ENCODE measurements around the gene ITIH3. TPM values are rescaled to one million over a fixed set of nuclear protein-coding genes. Genes with fewer than 3 reads are reported as not detected.

The ITIH3 gene
- polyA plus RNA-seq, 1 donor from 2014 or later: not detected

GRCh38 chr3:52844290-52844975 lies 49.8 kb downstream of the ITIH3 start:
- H3K9me3 ChIP-seq (ENCODE audit: low read length): no peaks in the 10 kb centered on the region
- no peaks in the 10 kb centered on the region for H3K9me2 ChIP-seq (ENCODE audit: insufficient read depth, low read length)
- no peak overlapping the region for H3K4me3 ChIP-seq (ENCODE audit: low read length)
- H3K79me2 ChIP-seq (replicated peaks; ENCODE audit: insufficient read depth, low read length): no peaks in the 10 kb centered on the region
- H3K27ac ChIP-seq (ENCODE audit: low read length): no peak overlapping the region
- H3K4me2 ChIP-seq (ENCODE audit: low read length): no peak overlapping the region
- TF ChIP-seq MXI1 (conservative IDR thresholded peaks at IDR 0.05; ENCODE audit: poor library complexity, severe bottlenecking) (no peak), TAF1 (IDR thresholded peaks at IDR 0.05; ENCODE audit: low read depth) (no peak), EP300 (conservative IDR thresholded peaks at IDR 0.05; ENCODE audit: poor library complexity, severe bottlenecking) (no peak), POLR2AphosphoS5 (IDR thresholded peaks at IDR 0.05) (no peak), EZH2 (IDR thresholded peaks at IDR 0.05; ENCODE audit: borderline replicate concordance, insufficient read depth, low read length, poor library complexity, severe bottlenecking) (no peak), SMC3 (conservative IDR thresholded peaks at IDR 0.05; ENCODE audit: poor library complexity) (no peak), RAD21 (conservative IDR thresholded peaks at IDR 0.05) (no peak), REST (IDR thresholded peaks at IDR 0.05; ENCODE audit: borderline replicate concordance) (no peak)
- TF ChIP-seq, protein P1, sequence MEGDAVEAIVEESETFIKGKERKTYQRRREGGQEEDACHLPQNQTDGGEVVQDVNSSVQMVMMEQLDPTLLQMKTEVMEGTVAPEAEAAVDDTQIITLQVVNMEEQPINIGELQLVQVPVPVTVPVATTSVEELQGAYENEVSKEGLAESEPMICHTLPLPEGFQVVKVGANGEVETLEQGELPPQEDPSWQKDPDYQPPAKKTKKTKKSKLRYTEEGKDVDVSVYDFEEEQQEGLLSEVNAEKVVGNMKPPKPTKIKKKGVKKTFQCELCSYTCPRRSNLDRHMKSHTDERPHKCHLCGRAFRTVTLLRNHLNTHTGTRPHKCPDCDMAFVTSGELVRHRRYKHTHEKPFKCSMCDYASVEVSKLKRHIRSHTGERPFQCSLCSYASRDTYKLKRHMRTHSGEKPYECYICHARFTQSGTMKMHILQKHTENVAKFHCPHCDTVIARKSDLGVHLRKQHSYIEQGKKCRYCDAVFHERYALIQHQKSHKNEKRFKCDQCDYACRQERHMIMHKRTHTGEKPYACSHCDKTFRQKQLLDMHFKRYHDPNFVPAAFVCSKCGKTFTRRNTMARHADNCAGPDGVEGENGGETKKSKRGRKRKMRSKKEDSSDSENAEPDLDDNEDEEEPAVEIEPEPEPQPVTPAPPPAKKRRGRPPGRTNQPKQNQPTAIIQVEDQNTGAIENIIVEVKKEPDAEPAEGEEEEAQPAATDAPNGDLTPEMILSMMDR (IDR thresholded peaks at IDR 0.05; ENCODE audit: poor library complexity, severe bottlenecking): no peak
- no peaks in the 10 kb centered on the region for H3K27me3 ChIP-seq (ENCODE audit: insufficient read depth, low read depth, low read length)
- H3F3A ChIP-seq (ENCODE audit: insufficient read depth, low read length, poor library complexity, severe bottlenecking): no peaks in the 10 kb centered on the region
- no peaks in the 10 kb centered on the region for H4K20me1 ChIP-seq (ENCODE audit: insufficient read depth)
- H2AFZ ChIP-seq (ENCODE audit: low read depth, low read length): no peak overlapping the region
- H3K36me3 ChIP-seq (ENCODE audit: insufficient read depth, low read length): no peaks in the 10 kb centered on the region
- H3K9ac ChIP-seq (ENCODE audit: low read length): no peak overlapping the region

- Histone ChIP-seq H3K9me2 (ENCODE audit: insufficient read depth, low read length) (no peaks in the 10 kb centered on the region), H3K79me2 (replicated peaks; ENCODE audit: insufficient read depth, low read length) (no peaks in the 10 kb centered on the region), H4K20me1 (ENCODE audit: insufficient read depth) (no peaks in the 10 kb centered on the region), H3K4me2 (ENCODE audit: low read length) (no peak overlapping the region), H2AFZ (ENCODE audit: low read depth, low read length) (no peak overlapping the region), H3K27ac (ENCODE audit: low read length) (no peak overlapping the region), H3K9ac (ENCODE audit: low read length) (no peak overlapping the region), H3K4me3 (ENCODE audit: low read length) (no peak overlapping the region), H3K36me3 (ENCODE audit: insufficient read depth, low read length) (no peaks in the 10 kb centered on the region), H3F3A (ENCODE audit: insufficient read depth, low read length, poor library complexity, severe bottlenecking) (no peaks in the 10 kb centered on the region), H3K27me3 (ENCODE audit: insufficient read depth, low read depth, low read length) (no peaks in the 10 kb centered on the region), H3K9me3 (ENCODE audit: low read length) (no peaks in the 10 kb centered on the region)
- no peak for TF ChIP-seq RAD21 (conservative IDR thresholded peaks at IDR 0.05)
- no peak for TF ChIP-seq REST (IDR thresholded peaks at IDR 0.05; ENCODE audit: borderline replicate concordance)
- TF ChIP-seq EZH2 (IDR thresholded peaks at IDR 0.05; ENCODE audit: borderline replicate concordance, insufficient read depth, low read length, poor library complexity, severe bottlenecking): no peak
- no peak for TF ChIP-seq EP300 (conservative IDR thresholded peaks at IDR 0.05; ENCODE audit: poor library complexity, severe bottlenecking)
- no peak for TF ChIP-seq POLR2AphosphoS5 (IDR thresholded peaks at IDR 0.05)
- TF ChIP-seq, protein P1 (IDR thresholded peaks at IDR 0.05; ENCODE audit: poor library complexity, severe bottlenecking): no peak
These were observed 50.6 kb downstream of the ITIH3 start for GRCh38 chr3:52845157-52845556.

Data from neural cell (in vitro differentiated cells).